OCI-LY1 (cell line): ENCODE results near the gene RNF166.

Experiments
- H2AFZ ChIP-seq: fragments of 200-600 bp; sonication (generic), shearing (Covaris generic); 2 replicates; pipeline ENCODE4 v1.6.0; 2014; ENCODE audit warnings: antibody characterized with exemption, mild to moderate bottlenecking, low read length
- H3F3A ChIP-seq: fragments of 200-600 bp; sonication (generic), shearing (Covaris generic); 2 replicates; pipeline ENCODE4 v1.6.0; 2014; ENCODE audit warnings: mild to moderate bottlenecking, antibody characterized with exemption, low read length, moderate library complexity; ENCODE audit not compliant: insufficient read depth
- H3K27ac ChIP-seq: fragments of 200-600 bp; sonication (generic); 2 replicates; pipeline ENCODE4 v1.5.1; 2014; ENCODE audit warnings: low read length, mixed run types, mild to moderate bottlenecking, low read depth; ENCODE audit not compliant: poor library complexity, severe bottlenecking
- H3K27me3 ChIP-seq: fragments of 200-600 bp; sonication (generic); 2 replicates; pipeline ENCODE4 v1.6.0; 2014; ENCODE audit warnings: antibody characterized with exemption, mild to moderate bottlenecking, low read length, moderate library complexity; ENCODE audit not compliant: insufficient read depth
- H3K36me3 ChIP-seq: fragments of 200-600 bp; sonication (generic); 2 replicates; pipeline ENCODE4 v1.6.1; 2014; ENCODE audit warnings: mild to moderate bottlenecking, antibody characterized with exemption, low read length, moderate library complexity, mixed read lengths; ENCODE audit not compliant: insufficient read depth
- H3K4me1 ChIP-seq: fragments of 200-600 bp; sonication (generic); 2 replicates; pipeline ENCODE4 v1.5.1; 2014; ENCODE audit warnings: mild to moderate bottlenecking, low read length, moderate library complexity; ENCODE audit not compliant: insufficient read depth, severe bottlenecking
- H3K4me2 ChIP-seq: fragments of 200-600 bp; sonication (generic), shearing (Covaris generic); 2 replicates; pipeline ENCODE4 v1.6.1; 2014; ENCODE audit warnings: low read length
- H3K4me3 ChIP-seq: fragments of 200-600 bp; sonication (generic); 2 replicates; pipeline ENCODE4 v1.5.1; 2014; ENCODE audit warnings: low read length, low read depth, mild to moderate bottlenecking, mixed read lengths; ENCODE audit not compliant: poor library complexity, severe bottlenecking
- H3K79me2 ChIP-seq: fragments of 200-600 bp; shearing (Covaris generic); 2 replicates; pipeline ENCODE4 v1.6.1; 2016; ENCODE audit warnings: mixed run types, low read length, mixed read lengths; ENCODE audit not compliant: insufficient read depth
- H3K9ac ChIP-seq: fragments of 200-600 bp; sonication (generic), shearing (Covaris generic); 2 replicates; pipeline ENCODE4 v1.6.1; 2014; ENCODE audit warnings: mild to moderate bottlenecking, low read length, mixed read lengths
- H3K9me2 ChIP-seq: fragments of 200-600 bp; sonication (generic), shearing (Covaris generic); 2 replicates; pipeline ENCODE4 v1.6.1; 2014; ENCODE audit warnings: low read depth, mild to moderate bottlenecking, low read length, mixed read lengths
- H3K9me3 ChIP-seq: fragments of 200-600 bp; shearing (Covaris generic); 2 replicates; pipeline ENCODE4 v1.6.1; 2014; ENCODE audit warnings: low read length, mixed read lengths
- H4K20me1 ChIP-seq: fragments of 200-600 bp; sonication (generic), shearing (Covaris generic); 2 replicates; pipeline ENCODE4 v1.6.0; 2016; ENCODE audit warnings: mild to moderate bottlenecking, low read length; ENCODE audit not compliant: insufficient read depth
- CTCF ChIP-seq: fragments of 200-600 bp; sonication (generic), shearing (Covaris generic); IDR thresholded peaks from 2 replicates; pipeline ENCODE4 v1.5.1; 2017; ENCODE audit warnings: mild to moderate bottlenecking, antibody characterized with exemption, low read length, moderate library complexity, mixed read lengths
- EZH2 ChIP-seq: fragments of 200-600 bp; sonication (generic), shearing (Covaris generic); IDR thresholded peaks from 2 replicates; pipeline ENCODE4 v1.8.0; 2017; ENCODE audit warnings: borderline replicate concordance, mixed run types, mild to moderate bottlenecking, antibody characterized with exemption, low read length, moderate library complexity, mixed read lengths

The RNF166 gene

GRCh38 chr16:88662222-88662842 lies 43.9 kb downstream of the RNF166 start:
- peak overlapping the region; percentile 63 for H3K27ac ChIP-seq
- no peak overlapping the region for H2AFZ ChIP-seq
- H3K79me2 ChIP-seq, result peaks cover 12% of the 10 kb centered on the region
- H3K9me3 ChIP-seq, result no peaks in the 10 kb centered on the region
- TF ChIP-seq EZH2, result no peak
- no peak for TF ChIP-seq CTCF
- H4K20me1 ChIP-seq, result no peaks in the 10 kb centered on the region
- H3K36me3 ChIP-seq, result peaks cover 10% of the 10 kb centered on the region; the same call in 1 of the 2 replicates
- H3K27me3 ChIP-seq, result no peaks in the 10 kb centered on the region
- H3K9ac ChIP-seq, result peak overlapping the region; percentile 81
- H3K9me2 ChIP-seq, result no peaks in the 10 kb centered on the region
- H3F3A ChIP-seq, result no peaks in the 10 kb centered on the region
- peak overlapping the region; percentile 85 for H3K4me3 ChIP-seq
- peak overlapping the region; percentile 68 for H3K4me2 ChIP-seq
- H3K4me1 ChIP-seq, result peaks cover 48% of the 10 kb centered on the region

- H2AFZ ChIP-seq, result no peak overlapping the region
- H4K20me1 ChIP-seq, result no peaks in the 10 kb centered on the region
- H3K79me2 ChIP-seq, result peaks cover 12% of the 10 kb centered on the region
- H3K9ac ChIP-seq, result peak overlapping the region; percentile 16; the same call in 1 of the 2 replicates
- H3K9me2 ChIP-seq, result no peaks in the 10 kb centered on the region
- TF ChIP-seq EZH2 (no peak), CTCF (no peak)
- peak overlapping the region; percentile 85 for H3K4me3 ChIP-seq
- no peaks in the 10 kb centered on the region for H3F3A ChIP-seq
- H3K9me3 ChIP-seq, result no peaks in the 10 kb centered on the region
- H3K27me3 ChIP-seq, result no peaks in the 10 kb centered on the region
- peak overlapping the region; percentile 68 for H3K4me2 ChIP-seq
- H3K27ac ChIP-seq, result peak overlapping the region; percentile 48
- peaks cover 16% of the 10 kb centered on the region; the same call in 1 of the 2 replicates for H3K36me3 ChIP-seq
- peaks cover 50% of the 10 kb centered on the region for H3K4me1 ChIP-seq
Observed at GRCh38 chr16:88661468-88661867, 44.7 kb downstream of the RNF166 start.

GRCh38 chr16:88659160-88659559 lies 47.0 kb downstream of the RNF166 start:
- H3K9me2 ChIP-seq, result no peaks in the 10 kb centered on the region
- H2AFZ ChIP-seq, result no peak overlapping the region
- no peak overlapping the region for H3K9ac ChIP-seq
- H3K79me2 ChIP-seq, result peaks cover 12% of the 10 kb centered on the region
- no peaks in the 10 kb centered on the region for H3K9me3 ChIP-seq
- peaks cover 34% of the 10 kb centered on the region for H3K4me1 ChIP-seq
- no peak overlapping the region for H3K4me2 ChIP-seq
- H3K4me3 ChIP-seq, result no peak overlapping the region
- no peaks in the 10 kb centered on the region for H3K27me3 ChIP-seq
- TF ChIP-seq CTCF (no peak), EZH2 (no peak)
- H3K36me3 ChIP-seq, result peaks cover 28% of the 10 kb centered on the region; the same call in 1 of the 2 replicates
- H3F3A ChIP-seq, result no peaks in the 10 kb centered on the region
- no peaks in the 10 kb centered on the region for H4K20me1 ChIP-seq
- H3K27ac ChIP-seq, result no peak overlapping the region
